ENCODE results near the gene FBXW2.

DNA sequence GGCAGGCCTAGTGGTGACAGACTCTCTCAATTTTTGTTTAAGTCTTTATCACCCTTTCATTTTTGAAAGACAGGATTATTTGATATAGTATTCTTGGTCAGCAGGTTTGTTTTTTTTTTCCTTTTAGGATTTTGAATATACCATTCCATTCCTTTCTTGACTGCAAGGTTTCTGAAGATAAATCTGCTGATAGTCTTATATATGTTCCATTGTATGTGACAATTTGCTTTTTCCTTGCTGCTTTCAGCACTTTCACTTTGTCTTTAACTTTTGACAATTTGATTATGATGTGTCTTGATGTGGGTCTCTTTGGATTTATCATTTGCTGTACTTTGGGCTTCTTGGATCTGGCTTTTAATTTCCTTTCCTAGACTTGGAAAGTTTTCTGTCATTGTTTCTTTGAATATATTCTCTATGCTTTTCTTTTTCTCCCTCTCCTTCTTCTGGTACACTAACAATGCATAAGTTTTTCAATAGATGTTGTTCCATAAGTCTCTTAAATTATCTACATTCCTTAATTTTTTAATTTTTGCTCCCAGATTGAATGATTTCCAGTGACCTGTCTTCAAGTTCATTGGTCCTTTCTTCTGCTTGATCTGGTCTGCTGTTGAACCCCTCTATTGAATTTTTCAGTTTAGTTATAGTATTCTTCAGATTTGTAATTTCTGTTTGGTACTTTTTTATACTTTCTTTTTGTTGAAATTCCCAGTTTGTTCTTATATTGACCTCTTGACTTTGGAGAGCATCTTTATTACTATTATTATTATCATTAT, 14.6 kb upstream of the FBXW2 start:
- TF ChIP-seq, protein P1, sequence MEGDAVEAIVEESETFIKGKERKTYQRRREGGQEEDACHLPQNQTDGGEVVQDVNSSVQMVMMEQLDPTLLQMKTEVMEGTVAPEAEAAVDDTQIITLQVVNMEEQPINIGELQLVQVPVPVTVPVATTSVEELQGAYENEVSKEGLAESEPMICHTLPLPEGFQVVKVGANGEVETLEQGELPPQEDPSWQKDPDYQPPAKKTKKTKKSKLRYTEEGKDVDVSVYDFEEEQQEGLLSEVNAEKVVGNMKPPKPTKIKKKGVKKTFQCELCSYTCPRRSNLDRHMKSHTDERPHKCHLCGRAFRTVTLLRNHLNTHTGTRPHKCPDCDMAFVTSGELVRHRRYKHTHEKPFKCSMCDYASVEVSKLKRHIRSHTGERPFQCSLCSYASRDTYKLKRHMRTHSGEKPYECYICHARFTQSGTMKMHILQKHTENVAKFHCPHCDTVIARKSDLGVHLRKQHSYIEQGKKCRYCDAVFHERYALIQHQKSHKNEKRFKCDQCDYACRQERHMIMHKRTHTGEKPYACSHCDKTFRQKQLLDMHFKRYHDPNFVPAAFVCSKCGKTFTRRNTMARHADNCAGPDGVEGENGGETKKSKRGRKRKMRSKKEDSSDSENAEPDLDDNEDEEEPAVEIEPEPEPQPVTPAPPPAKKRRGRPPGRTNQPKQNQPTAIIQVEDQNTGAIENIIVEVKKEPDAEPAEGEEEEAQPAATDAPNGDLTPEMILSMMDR (IDR thresholded peaks at IDR 0.05): no peak
- no peak for TF ChIP-seq ZFX (IDR thresholded peaks at IDR 0.05; ENCODE audit: borderline replicate concordance)

Measured in 22Rv1 (cell line).